NCI-H748 treated with DMSO at 0.1 percent for 48 hours (cell line): Measurements from ENCODE around the gene MAP3K5.

Source experiments
- DNase-seq: peaks from one replicate; lab custom pipeline; 2025; lab: John Stamatoyannopoulos, UW

The MAP3K5 gene

DNA sequence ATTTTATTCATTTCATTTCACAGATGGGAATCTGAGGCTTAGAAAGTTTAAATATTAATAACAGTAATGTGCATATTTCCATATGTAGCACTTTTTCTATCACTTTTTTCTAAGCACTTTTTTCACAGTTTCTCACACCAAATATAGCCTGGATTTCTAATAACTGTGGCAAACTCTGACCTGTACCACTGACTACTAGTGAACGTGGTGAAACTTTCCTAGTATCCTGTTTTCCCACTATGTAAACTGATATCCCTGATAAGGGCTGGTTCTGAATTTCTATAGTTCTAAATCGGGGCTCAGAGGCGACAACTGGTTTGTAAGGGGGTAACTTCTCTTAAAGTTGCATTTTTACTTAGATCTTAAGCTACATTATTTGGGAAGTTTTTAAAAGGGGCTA, 274.7 kb downstream of the MAP3K5 start:
- no peak for DNase-seq

DNA sequence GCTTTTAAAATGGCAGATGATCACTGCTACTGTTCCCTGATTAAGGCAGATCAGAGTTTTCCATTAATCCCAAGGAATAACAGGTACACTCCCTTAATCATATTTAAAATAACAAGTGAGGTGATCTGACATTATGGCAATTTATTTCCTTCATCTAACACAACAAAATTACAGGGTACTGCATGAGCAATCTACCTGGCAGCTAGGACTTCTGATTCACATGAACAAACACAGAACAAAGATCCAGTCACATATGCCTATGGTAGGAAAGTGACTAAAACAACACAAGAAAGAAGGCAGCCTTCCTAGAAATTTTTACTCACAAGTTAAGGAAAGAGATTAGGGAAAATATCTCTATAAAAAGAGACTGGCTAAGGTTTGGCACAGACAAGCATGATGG, 275.3 kb downstream of the MAP3K5 start:
- DNase-seq = no peak

DNA sequence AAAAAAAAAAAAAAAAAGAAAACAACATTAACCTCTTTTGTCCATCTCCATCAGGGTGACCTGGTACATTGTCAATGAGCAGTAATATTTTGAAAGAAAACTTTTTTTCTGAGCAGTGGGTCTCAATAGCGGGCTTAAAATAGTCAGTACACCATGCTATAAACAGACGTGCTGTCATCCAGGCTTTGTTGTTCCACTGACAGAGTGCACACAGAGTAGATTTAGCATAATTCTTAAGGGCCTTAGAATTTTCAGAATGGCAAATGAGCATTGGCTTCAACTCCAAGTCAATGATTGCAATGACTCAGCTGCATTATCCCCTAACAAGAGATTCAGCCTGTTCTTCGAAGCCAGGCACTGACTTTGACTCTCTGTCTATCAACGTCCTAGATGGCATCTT, 277.7 kb downstream of the MAP3K5 start:
- no peak for DNase-seq

DNA sequence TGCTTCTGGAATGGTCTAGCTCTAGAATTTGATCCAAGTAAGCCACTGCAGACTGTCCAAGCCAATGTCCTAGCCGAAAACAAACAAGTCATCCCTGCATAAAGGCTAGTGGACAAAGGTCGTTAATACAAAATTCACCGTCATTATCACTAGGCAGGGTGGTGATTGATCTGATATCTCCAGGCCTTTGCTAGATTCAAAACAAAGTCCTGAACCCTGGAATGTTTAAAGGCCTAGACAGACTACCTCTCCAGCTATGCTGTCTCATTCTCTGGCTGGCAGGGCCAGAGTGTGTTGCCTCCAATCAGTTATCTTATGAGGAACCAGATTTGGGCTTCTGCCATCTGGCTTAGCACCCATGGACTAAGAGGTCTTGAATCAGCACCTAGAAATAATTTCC, 280.4 kb downstream of the MAP3K5 start:
- no peak for DNase-seq

DNA sequence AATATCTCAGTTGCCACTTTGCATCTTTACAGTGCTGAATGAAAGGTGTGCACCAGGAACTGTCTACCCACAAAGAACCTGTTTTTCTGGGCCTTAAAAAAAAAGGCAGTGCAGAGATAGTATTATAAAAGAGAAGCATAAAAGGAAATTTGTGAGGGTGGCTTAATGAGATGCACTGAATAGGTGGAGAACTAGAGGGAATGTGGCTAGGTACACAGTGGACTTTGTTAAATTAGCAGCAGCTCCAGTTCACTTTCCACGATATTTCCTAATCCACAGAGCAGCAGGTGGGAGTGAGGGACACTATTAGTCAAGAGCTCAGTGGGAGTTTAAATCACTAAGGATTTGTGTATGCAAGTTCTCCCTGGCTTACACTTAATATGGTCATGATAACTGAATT, 280.9 kb downstream of the MAP3K5 start:
- DNase-seq = no peak

DNA sequence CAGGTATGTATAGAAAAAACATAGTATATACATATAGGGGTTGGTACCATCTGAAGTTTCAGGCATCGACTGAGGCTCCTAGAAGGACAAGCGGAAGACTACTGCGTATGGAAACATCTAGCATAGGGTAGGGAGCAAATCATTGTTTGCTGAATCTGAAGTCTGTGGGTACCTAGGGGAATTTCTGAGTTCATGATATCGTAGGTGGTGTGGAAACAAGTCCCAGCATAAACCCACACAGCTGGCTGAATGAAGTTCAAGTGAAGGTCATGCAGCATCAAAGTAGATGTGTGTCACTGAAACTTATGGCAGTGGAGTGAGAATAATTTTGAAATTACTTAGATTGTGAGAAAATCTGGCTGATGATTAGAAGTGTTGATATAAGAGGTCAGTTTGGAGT, 281.5 kb downstream of the MAP3K5 start:
- no peak for DNase-seq

DNA sequence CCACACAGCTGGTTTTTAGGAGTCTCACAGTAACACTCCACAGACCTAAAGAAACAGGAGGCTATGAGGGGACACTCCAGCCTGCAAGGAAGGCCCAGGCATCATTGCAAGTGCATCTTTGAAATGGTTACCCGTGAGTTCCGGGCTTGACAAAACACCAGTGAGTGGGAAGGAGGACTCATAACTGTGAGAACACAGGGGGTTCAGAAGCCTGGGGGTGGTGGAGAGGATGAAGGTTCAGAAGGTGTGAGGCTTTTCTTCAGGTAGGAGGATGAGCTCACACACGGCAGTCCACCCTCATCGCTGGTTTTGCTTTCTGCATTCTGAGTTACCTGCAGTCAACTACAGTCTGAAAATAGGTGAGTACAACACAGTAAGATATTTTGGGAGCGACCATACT, 282.0 kb downstream of the MAP3K5 start:
- no peak for DNase-seq

DNA sequence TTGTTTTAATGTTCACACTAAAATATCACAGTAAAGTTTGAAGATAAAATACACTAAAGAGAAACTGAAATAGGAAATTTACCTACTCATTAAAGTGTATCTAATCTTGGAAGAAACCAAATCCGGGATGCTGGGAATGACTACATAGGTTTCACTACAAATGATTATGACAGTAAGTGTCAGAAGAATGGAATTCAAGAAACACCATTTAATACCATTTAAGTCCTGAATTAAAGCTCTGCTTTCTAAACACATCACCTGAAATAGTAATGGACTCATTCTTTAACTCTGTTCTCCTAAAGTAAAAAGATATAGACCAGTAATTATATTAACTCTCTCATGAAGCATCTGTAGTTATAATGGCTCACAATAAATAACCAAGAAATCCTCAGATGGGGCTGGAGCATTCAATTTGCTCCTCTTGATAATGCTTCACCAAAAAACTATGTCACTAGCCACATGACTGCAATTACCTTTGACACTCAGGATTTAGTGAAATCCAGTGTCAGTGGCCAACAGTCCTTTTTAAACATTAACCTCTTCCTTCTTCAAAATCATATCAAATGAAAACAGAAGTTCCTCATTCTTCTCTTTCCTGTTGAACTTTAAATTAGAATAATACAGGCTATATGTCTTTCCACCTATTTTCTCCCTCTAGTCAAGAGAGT, 283.4 kb downstream of the MAP3K5 start:
- DNase-seq = no peak
